GM11168 (cell line): Measurements from ENCODE around the gene CRACR2A.

Experiments
- in situ Hi-C: fragments of 300-500 bp; cut with MboI; formaldehyde crosslinking; loops from one replicate; pipeline ENCODE4 v1.12.0; 2022; ENCODE audit warnings: low sequenced_read_pairs; ENCODE audit not compliant: unreplicated experiment

Gene CRACR2A

DNA sequence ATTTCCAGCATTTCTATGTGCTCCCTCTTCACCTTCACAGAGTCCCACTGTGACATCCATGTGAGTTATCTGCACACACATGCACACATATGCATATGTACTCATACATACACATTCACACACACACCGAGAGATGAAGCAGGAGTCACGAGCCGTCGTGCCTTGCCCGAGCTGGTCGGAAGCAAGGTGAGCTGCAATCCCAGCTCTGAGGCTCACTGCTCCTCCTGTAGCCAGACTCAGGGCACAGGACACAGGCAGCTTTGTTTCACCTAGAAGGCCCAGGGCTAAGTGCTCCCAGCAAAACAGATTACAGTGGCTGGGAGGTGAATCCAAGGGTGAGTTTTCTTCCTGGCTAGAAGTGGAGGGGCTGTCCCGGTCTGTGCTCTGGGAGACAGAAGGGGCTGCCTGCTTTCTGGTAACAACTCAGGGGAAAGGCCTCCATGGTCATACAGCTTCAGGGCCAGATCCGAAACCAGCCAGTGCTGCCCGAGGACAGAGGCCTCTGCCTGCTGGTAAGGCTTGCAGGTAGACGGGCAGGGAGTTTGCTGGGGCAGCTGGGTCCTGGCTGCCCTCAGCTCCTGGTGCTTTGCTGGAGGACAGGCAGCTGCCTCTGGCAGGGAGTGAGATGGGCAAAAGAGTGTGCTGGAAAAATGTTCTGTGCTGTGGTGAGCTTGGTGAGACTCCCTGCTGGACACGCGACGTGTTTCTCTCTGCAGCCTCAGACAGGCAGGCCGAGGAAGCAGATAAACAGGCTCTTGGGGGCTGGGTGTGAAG is 123.7 kb downstream of the CRACR2A start:
- in situ Hi-C loops, result no loop called here

- in situ Hi-C loops, result no loop called here
These were observed 124.3 kb downstream of the CRACR2A start for GRCh38 chr12:3628629-3629028.

- in situ Hi-C loops, result no loop called here
These were observed 125.6 kb downstream of the CRACR2A start for GRCh38 chr12:3627336-3627735.

- in situ Hi-C loops, result no loop called here
These were observed 128.6 kb downstream of the CRACR2A start for GRCh38 chr12:3624273-3624672.

GRCh38 chr12:3622822-3623690 is 129.9 kb downstream of the CRACR2A start:
- in situ Hi-C loops, result no loop called here

DNA sequence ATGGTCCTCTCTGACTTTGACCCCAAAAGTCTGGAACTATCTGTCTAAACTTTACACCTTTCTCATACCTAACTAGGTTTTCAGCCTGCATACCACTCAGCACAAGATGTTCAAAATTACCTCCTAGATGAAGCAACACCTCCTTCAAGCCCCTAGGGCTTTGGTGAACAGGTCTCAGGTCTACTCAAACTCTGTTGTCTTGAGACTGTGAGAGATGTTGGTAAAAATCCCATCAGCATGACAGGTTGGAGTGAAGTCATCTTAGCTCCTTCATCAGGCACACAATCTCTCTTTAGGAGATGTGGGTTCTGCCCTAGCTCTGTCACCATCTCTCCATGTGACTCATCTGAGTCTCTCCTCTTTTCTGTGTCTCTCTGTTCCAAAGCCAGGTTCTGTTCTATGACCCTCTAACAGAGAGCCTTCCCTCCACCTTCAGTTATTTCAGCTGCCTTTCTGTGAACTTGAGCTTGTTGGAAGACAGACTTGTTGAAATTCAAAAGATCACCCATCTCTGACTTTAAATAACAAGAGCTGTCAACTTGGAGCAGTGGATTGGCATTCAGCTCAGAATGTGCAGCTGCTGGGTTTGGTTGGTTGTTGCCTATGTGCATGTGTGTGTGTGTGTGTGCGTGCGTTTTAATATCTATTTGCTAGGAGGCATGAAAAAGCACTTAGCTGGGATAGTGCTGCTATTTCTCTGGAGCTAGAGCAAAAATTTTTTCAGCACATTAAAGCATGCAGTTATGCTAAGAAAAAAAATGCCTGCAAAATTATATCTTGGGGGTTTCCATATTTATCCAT is 130.7 kb downstream of the CRACR2A start:
- in situ Hi-C loops, result no loop called here

- in situ Hi-C loops, result no loop called here
These were observed 132.1 kb downstream of the CRACR2A start for GRCh38 chr12:3620856-3621255.

GRCh38 chr12:3617565-3617964 is 135.3 kb downstream of the CRACR2A start:
- in situ Hi-C loops, result no loop called here

DNA sequence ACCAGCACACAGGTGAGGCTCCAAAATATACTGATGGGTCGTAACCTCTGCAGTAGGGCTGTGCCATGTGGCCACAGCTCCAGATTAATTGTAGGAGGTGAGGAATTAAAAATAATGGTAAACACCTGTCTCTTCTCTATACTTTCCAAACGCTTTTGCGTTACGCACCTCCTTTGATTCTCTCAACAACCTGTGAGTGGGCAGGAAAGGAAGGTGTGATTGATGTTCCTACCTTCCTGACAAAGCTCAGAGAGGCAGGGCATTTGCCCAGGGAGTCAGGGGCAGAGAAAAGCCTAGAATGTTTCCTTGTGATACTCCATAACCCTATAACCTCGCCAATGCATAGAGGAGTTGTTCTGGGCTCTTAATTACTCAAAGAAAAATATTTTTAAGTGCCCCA is 137.0 kb downstream of the CRACR2A start:
- in situ Hi-C loops, result no loop called here

DNA sequence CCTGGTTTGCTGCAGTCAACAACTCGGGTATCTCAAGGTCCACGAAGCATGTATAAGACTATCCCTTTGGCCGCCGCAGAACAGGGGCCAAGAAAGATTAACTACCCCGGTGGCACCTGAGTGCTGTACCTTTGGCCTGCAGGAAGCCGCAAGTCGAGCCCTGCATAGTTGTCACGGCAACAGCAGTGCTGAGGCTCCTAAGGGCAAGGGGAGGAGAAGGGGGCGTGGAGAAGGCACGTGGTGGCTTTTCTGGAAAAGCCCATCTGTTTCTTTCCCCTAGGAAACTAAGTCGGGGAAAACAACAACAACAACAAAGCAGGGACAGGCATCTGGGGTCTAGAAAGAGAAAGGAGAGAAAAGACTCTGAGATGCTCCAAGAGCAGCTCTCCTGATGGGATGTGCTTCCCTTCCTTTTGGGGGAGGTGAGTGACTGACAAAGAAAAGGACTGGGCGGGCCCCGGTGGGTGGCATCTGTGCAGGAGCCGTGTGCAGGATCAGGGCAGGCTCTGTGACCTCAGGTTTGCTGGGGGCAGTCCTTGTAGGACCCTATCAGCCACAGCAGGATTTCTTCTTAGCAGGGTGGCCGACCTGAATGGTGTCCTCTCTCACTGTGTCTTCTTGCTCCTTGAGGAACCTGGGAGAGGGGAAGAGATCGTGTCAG is 138.0 kb downstream of the CRACR2A start:
- in situ Hi-C loops, result no loop called here

DNA sequence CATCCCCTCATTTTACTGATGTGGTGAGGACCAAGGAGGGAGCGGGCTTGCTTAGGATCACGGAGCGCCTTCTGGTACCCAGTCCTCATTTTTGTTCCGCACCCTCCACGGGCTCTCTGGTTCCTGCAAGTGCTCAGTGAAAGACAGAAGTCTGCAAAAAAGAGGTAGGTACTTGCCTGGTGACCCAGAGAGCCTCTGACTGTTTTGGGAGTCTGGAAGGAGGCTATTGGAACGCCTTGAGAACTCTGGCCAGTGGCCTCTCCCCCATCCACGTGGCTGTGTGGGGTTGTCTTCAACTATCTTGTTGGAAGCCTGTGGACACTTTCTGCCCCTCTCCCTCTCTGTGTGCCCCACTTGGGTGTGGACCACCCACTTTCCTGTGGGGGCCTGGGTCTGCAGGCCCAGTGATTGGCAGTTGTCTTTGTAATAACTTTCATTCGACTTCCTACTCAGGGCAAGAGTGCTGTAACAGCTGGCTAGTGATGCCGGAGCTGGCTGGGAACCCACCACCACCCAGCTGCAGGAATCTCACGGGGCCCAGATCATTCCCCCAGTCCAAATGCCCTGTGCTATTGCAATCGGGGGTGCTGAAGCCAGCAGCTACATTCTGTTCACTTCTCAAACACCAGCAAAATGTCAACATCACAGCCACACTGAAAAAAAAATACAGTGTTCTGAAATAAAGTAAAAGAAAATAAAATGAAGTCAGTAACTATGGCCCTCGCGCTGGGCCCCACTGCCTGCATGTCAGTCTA is 139.1 kb downstream of the CRACR2A start:
- in situ Hi-C loops, result no loop called here

- in situ Hi-C loops, result no loop called here
These were observed 140.8 kb downstream of the CRACR2A start for GRCh38 chr12:3611860-3612703.

DNA sequence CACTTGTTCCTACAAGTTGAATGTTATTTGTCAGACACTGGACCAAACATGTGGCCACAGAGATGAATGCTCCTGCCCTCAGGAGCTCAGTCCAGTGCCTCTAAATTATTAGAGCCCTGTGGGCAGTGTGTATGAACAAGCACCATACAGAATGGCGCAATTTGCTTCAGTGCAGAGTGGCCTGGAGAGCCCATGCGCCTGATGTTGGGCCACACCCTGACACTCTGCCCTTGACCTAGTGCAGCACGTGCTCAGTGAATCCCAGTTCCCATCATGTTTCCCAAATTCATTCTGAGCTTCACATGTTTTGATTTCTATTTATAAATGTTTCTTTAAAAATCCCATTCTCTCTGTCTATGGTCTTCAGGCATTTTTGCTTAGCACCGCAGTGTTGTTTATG is 145.1 kb downstream of the CRACR2A start:
- in situ Hi-C loops, result no loop called here

GRCh38 chr12:3607039-3607720 is 145.7 kb downstream of the CRACR2A start:
- in situ Hi-C loops, result no loop called here

DNA sequence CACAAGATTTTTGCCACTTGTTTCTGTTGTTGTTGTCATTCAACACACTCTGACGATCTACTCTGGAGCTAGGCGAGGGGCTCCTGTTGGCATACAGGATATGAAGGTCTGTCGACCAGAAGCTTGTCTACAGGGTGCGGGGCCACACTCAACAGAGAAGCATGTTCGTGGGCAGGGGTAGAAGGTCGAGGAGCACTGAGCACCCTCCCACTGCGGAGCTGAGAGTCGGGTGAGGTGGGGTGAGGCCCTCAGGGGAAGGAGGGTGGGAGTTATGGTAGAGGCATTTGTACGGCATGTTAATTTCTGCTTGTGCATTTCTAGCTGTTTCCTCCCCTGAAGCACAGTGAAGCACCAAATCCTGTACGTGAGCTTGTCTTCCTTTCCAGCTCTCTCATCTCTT is 146.8 kb downstream of the CRACR2A start:
- in situ Hi-C loops, result no loop called here

DNA sequence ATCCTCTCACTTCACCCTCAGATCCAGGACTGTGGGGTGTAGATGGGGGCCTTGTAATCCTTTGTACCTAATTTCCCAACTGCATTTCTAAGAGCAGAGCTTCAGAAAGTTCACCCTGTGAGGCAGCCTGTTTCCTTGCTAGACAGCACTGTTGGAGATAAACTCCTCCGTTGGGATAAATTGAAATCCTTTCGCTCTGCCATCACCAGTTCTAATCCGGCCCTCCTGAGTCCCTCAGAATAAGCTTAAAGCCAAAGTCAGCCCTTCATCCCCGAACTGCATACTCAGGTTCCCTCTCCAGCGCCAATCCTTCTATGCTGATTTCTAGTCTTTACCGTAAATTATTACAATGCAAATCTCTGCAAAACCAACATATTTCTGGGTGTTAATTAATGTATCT is 147.2 kb downstream of the CRACR2A start:
- in situ Hi-C loops, result no loop called here

- in situ Hi-C loops, result no loop called here
These were observed 147.9 kb downstream of the CRACR2A start for GRCh38 chr12:3604748-3605586.
